SK-N-SH treated with all-trans-retinoic acid at 6 μM for 48 hours (cell line): ENCODE measurements around the gene USP36.

Experiments
- ATAC-seq: fragments of 200-7000 bp; cut with Tn5 transposase; 3 replicates; pipeline ENCODE4 v1.9.1; 2020; ENCODE audit warnings: mild to moderate bottlenecking, moderate library complexity
- ARNTL ChIP-seq: fragments of 450-650 bp; formaldehyde crosslinking; IDR thresholded peaks from 2 replicates; pipeline ENCODE4 v1.5.0; 2020; ENCODE audit warnings: low read depth, mild to moderate bottlenecking, moderate library complexity, borderline replicate concordance
- BACH2 ChIP-seq: fragments of 250-450 bp; sonication (Bioruptor Pico); IDR thresholded peaks from 2 replicates; pipeline ENCODE4 v1.9.0; 2021; ENCODE audit warnings: mild to moderate bottlenecking, borderline replicate concordance
- CREB5 ChIP-seq: fragments of 250-450 bp; sonication (Bioruptor Pico); IDR thresholded peaks from 2 replicates; pipeline ENCODE4 v1.5.1; 2020; ENCODE audit warnings: low read depth, mild to moderate bottlenecking, moderate library complexity
- CSDC2 ChIP-seq: fragments of 250-450 bp; sonication (Bioruptor Pico); IDR thresholded peaks from 2 replicates; pipeline ENCODE4 v1.5.0; 2020; ENCODE audit warnings: mild to moderate bottlenecking, moderate library complexity
- ESRRG ChIP-seq: fragments of 250-450 bp; sonication (Bioruptor Pico); IDR thresholded peaks from 2 replicates; pipeline ENCODE4 v1.6.1; 2021; ENCODE audit warnings: mild to moderate bottlenecking
- GLIS3 ChIP-seq: fragments of 250-450 bp; sonication (Bioruptor Pico); IDR thresholded peaks from 2 replicates; pipeline ENCODE4 v1.5.0; 2020; ENCODE audit warnings: mild to moderate bottlenecking, moderate library complexity
- ISL1 ChIP-seq: fragments of 250-450 bp; sonication (Bioruptor Pico); IDR thresholded peaks from 2 replicates; pipeline ENCODE4 v2.1.2; 2022; ENCODE audit warnings: mild to moderate bottlenecking, moderate library complexity
- OSR1 ChIP-seq: fragments of 250-450 bp; sonication (Bioruptor Pico); IDR thresholded peaks from 2 replicates; pipeline ENCODE4 v1.8.0; 2022; ENCODE audit warnings: moderate library complexity, mild to moderate bottlenecking, inconsistent platforms
- POU6F1 ChIP-seq: fragments of 250-450 bp; sonication (Bioruptor Pico); IDR thresholded peaks from 2 replicates; pipeline ENCODE4 v1.8.0; 2021; ENCODE audit warnings: low read depth, mild to moderate bottlenecking, moderate library complexity, borderline replicate concordance
- PPARA ChIP-seq: fragments of 250-450 bp; sonication (Bioruptor Pico); IDR thresholded peaks from 2 replicates; pipeline ENCODE4 v1.5.0; 2020; ENCODE audit warnings: mild to moderate bottlenecking, borderline replicate concordance
- RARB ChIP-seq: fragments of 250-450 bp; sonication (Bioruptor Pico); IDR thresholded peaks from 2 replicates; pipeline ENCODE4 v1.8.0; 2021; ENCODE audit warnings: mild to moderate bottlenecking, moderate library complexity
- SNAI2 ChIP-seq: fragments of 250-450 bp; sonication (Bioruptor Pico); IDR thresholded peaks from 2 replicates; pipeline ENCODE4 v1.5.0; 2020; ENCODE audit warnings: mild to moderate bottlenecking, moderate library complexity
- TCF4 ChIP-seq: fragments of 250-450 bp; sonication (Bioruptor Pico); IDR thresholded peaks from 2 replicates; pipeline ENCODE4 v1.8.0; 2021; ENCODE audit warnings: mild to moderate bottlenecking, moderate library complexity, borderline replicate concordance
- TOX ChIP-seq: fragments of 250-450 bp; sonication (Bioruptor Pico); IDR thresholded peaks from 2 replicates; pipeline ENCODE4 v1.8.0; 2021; ENCODE audit warnings: mild to moderate bottlenecking, moderate library complexity, borderline replicate concordance
- ZC3H10 ChIP-seq: fragments of 250-450 bp; sonication (Bioruptor Pico); IDR thresholded peaks from 2 replicates; pipeline ENCODE4 v1.5.1; 2021; ENCODE audit warnings: mild to moderate bottlenecking, moderate library complexity
- ZFP30 ChIP-seq: fragments of 450-650 bp; formaldehyde crosslinking; IDR thresholded peaks from 2 replicates; pipeline ENCODE4 v1.5.0; 2022; ENCODE audit warnings: mild to moderate bottlenecking, moderate library complexity
- ZNF70 ChIP-seq: fragments of 450-650 bp; formaldehyde crosslinking; IDR thresholded peaks from 2 replicates; pipeline ENCODE4 v1.5.0; 2020; ENCODE audit warnings: mild to moderate bottlenecking, moderate library complexity
- TF ChIP-seq, protein P1 (sequence below): fragments of 250-450 bp; sonication (Bioruptor Pico); IDR thresholded peaks from 2 replicates; pipeline ENCODE4 v1.5.0; 2020; ENCODE audit warnings: mild to moderate bottlenecking, moderate library complexity
- TF ChIP-seq, protein P2 (sequence below): fragments of 250-450 bp; sonication (Bioruptor Pico); IDR thresholded peaks from 2 replicates; pipeline ENCODE4 v1.5.1; 2021; ENCODE audit warnings: mild to moderate bottlenecking, moderate library complexity
- TF ChIP-seq, protein P3 (sequence below): fragments of 250-450 bp; sonication (Bioruptor Pico); IDR thresholded peaks from 2 replicates; pipeline ENCODE4 v1.8.0; 2020; ENCODE audit warnings: mild to moderate bottlenecking, moderate library complexity, borderline replicate concordance

USP36 gene

GRCh38 chr17:78771758-78772382 lies 68.7 kb downstream of the USP36 start:
- TF ChIP-seq OSR1 (no peak), PPARA (CRISPR knock-in tag) (no peak), CREB5 (CRISPR knock-in tag) (no peak), ZFP30 (CRISPR knock-in tag) (no peak)
- TF ChIP-seq, protein P1, sequence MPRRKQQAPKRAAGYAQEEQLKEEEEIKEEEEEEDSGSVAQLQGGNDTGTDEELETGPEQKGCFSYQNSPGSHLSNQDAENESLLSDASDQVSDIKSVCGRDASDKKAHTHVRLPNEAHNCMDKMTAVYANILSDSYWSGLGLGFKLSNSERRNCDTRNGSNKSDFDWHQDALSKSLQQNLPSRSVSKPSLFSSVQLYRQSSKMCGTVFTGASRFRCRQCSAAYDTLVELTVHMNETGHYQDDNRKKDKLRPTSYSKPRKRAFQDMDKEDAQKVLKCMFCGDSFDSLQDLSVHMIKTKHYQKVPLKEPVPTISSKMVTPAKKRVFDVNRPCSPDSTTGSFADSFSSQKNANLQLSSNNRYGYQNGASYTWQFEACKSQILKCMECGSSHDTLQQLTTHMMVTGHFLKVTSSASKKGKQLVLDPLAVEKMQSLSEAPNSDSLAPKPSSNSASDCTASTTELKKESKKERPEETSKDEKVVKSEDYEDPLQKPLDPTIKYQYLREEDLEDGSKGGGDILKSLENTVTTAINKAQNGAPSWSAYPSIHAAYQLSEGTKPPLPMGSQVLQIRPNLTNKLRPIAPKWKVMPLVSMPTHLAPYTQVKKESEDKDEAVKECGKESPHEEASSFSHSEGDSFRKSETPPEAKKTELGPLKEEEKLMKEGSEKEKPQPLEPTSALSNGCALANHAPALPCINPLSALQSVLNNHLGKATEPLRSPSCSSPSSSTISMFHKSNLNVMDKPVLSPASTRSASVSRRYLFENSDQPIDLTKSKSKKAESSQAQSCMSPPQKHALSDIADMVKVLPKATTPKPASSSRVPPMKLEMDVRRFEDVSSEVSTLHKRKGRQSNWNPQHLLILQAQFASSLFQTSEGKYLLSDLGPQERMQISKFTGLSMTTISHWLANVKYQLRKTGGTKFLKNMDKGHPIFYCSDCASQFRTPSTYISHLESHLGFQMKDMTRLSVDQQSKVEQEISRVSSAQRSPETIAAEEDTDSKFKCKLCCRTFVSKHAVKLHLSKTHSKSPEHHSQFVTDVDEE (CRISPR knock-in tag), result no peak
- TF ChIP-seq, protein P2, sequence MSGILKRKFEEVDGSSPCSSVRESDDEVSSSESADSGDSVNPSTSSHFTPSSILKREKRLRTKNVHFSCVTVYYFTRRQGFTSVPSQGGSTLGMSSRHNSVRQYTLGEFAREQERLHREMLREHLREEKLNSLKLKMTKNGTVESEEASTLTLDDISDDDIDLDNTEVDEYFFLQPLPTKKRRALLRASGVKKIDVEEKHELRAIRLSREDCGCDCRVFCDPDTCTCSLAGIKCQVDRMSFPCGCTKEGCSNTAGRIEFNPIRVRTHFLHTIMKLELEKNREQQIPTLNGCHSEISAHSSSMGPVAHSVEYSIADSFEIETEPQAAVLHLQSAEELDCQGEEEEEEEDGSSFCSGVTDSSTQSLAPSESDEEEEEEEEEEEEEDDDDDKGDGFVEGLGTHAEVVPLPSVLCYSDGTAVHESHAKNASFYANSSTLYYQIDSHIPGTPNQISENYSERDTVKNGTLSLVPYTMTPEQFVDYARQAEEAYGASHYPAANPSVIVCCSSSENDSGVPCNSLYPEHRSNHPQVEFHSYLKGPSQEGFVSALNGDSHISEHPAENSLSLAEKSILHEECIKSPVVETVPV (CRISPR knock-in tag), result no peak
- no peak for ATAC-seq

GRCh38 chr17:78769196-78769773 lies 71.3 kb downstream of the USP36 start:
- no peak for ATAC-seq
- TF ChIP-seq BACH2 (CRISPR knock-in tag) (no peak), GLIS3 (no peak), ZFP30 (CRISPR knock-in tag) (no peak), CSDC2 (CRISPR knock-in tag) (no peak), POU6F1 (no peak), RARB (CRISPR knock-in tag) (no peak), CREB5 (CRISPR knock-in tag) (no peak), ZC3H10 (CRISPR knock-in tag) (no peak), SNAI2 (CRISPR knock-in tag) (no peak), ARNTL (CRISPR knock-in tag) (no peak), TOX (CRISPR knock-in tag) (no peak), TCF4 (CRISPR knock-in tag) (no peak), ESRRG (no peak), ZNF70 (CRISPR knock-in tag) (no peak), ISL1 (CRISPR knock-in tag) (no peak), OSR1 (no peak)
- TF ChIP-seq, protein P2 (CRISPR knock-in tag), result no peak
- TF ChIP-seq, protein P3, sequence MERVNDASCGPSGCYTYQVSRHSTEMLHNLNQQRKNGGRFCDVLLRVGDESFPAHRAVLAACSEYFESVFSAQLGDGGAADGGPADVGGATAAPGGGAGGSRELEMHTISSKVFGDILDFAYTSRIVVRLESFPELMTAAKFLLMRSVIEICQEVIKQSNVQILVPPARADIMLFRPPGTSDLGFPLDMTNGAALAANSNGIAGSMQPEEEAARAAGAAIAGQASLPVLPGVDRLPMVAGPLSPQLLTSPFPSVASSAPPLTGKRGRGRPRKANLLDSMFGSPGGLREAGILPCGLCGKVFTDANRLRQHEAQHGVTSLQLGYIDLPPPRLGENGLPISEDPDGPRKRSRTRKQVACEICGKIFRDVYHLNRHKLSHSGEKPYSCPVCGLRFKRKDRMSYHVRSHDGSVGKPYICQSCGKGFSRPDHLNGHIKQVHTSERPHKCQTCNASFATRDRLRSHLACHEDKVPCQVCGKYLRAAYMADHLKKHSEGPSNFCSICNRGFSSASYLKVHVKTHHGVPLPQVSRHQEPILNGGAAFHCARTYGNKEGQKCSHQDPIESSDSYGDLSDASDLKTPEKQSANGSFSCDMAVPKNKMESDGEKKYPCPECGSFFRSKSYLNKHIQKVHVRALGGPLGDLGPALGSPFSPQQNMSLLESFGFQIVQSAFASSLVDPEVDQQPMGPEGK (CRISPR knock-in tag), result no peak
